ENCODE results near the gene FAM20C. TPM values are rescaled to one million over a fixed set of nuclear protein-coding genes. Genes with fewer than 3 reads are reported as not detected.

The FAM20C gene
- total RNA-seq, 4 donors from 2014 or later: 9.6 to 35.3 (median 18.6) TPM

- no peaks in the 10 kb centered on the region for H3K9me3 ChIP-seq
- in situ Hi-C loops (cut with MboI; ENCODE audit: low sequenced_read_pairs in 4 of 4) (no loop called here), intact Hi-C loops (cut with DNase I; ENCODE audit: low total_unique reads) (no loop called here)
- no peak for ATAC-seq
- no peak for TF ChIP-seq POLR2A (IDR thresholded peaks at IDR 0.05)
- no peak for TF ChIP-seq CTCF (IDR thresholded peaks at IDR 0.05 in 4 of 5, conservative IDR thresholded peaks at IDR 0.05 in 1 of 5)
- H3K4me3 ChIP-seq: no peak overlapping the region
- H3K4me1 ChIP-seq: no peaks in the 10 kb centered on the region
- H3K27ac ChIP-seq: no peak overlapping the region
- DNase-seq: no peak
- H3K27me3 ChIP-seq: peaks cover 71 to 76% (median 75%) of the 10 kb centered on the region in 3 donors
- H3K36me3 ChIP-seq: no peaks in the 10 kb centered on the region
Measured at GRCh38 chr7:292226-292625, 99.9 kb downstream of the FAM20C start.

- peaks cover 69 to 72% (median 71%) of the 10 kb centered on the region in 3 donors for H3K27me3 ChIP-seq
- no peak for DNase-seq
- in situ Hi-C loops (cut with MboI; ENCODE audit: low sequenced_read_pairs in 4 of 4): no loop called here
Measured at GRCh38 chr7:292826-293225, 100.5 kb downstream of the FAM20C start.

GRCh38 chr7:293681-294439 is 101.5 kb downstream of the FAM20C start:
- no peaks in the 10 kb centered on the region for H3K4me1 ChIP-seq
- DNase-seq: no peak
- intact Hi-C loops (cut with DNase I; ENCODE audit: low total_unique reads): no loop called here
- no peaks in the 10 kb centered on the region for H3K36me3 ChIP-seq
- H3K4me3 ChIP-seq: no peak overlapping the region
- TF ChIP-seq POLR2A (IDR thresholded peaks at IDR 0.05) (no peak), CTCF (IDR thresholded peaks at IDR 0.05 in 4 of 5, conservative IDR thresholded peaks at IDR 0.05 in 1 of 5) (no peak)
- no peaks in the 10 kb centered on the region for H3K9me3 ChIP-seq
- no peak overlapping the region for H3K27ac ChIP-seq
- ATAC-seq: no peak
- H3K27me3 ChIP-seq: peaks cover 59 to 63% (median 62%) of the 10 kb centered on the region in 3 donors
- in situ Hi-C loops (cut with MboI; ENCODE audit: low sequenced_read_pairs in 4 of 4): no loop called here

More at GRCh38 chr7:292826-293225, 100.5 kb downstream of the FAM20C start:
- Histone ChIP-seq H3K4me3 (no peak overlapping the region), H3K9me3 (no peaks in the 10 kb centered on the region), H3K36me3 (no peaks in the 10 kb centered on the region), H3K27ac (no peak overlapping the region), H3K4me1 (no peaks in the 10 kb centered on the region)
- intact Hi-C loops (cut with DNase I; ENCODE audit: low total_unique reads): no loop called here
- TF ChIP-seq POLR2A (IDR thresholded peaks at IDR 0.05): no peak
- no peak for TF ChIP-seq CTCF (IDR thresholded peaks at IDR 0.05 in 4 of 5, conservative IDR thresholded peaks at IDR 0.05 in 1 of 5)
- no peak for ATAC-seq

- H3K4me3 ChIP-seq: no peak overlapping the region
Measured at GRCh38 chr7:294440-295154, 102.2 kb downstream of the FAM20C start.

More at GRCh38 chr7:294440-295154, 102.2 kb downstream of the FAM20C start:
- Histone ChIP-seq H3K27me3 (peaks cover 52 to 56% (median 55%) of the 10 kb centered on the region in 3 donors), H3K36me3 (no peaks in the 10 kb centered on the region), H3K4me1 (no peaks in the 10 kb centered on the region), H3K27ac (no peak overlapping the region), H3K9me3 (no peaks in the 10 kb centered on the region)
- intact Hi-C loops (cut with DNase I; ENCODE audit: low total_unique reads) (no loop called here), in situ Hi-C loops (cut with MboI; ENCODE audit: low sequenced_read_pairs in 4 of 4) (no loop called here)
- TF ChIP-seq POLR2A (IDR thresholded peaks at IDR 0.05) (no peak), CTCF (IDR thresholded peaks at IDR 0.05 in 4 of 5, conservative IDR thresholded peaks at IDR 0.05 in 1 of 5) (no peak)
- ATAC-seq: no peak
- DNase-seq: no peak

Measured in gastrocnemius medialis (tissue), 4 donors.